Measurements from ENCODE around the gene TMEM269. TPM values are rescaled to one million over a fixed set of nuclear protein-coding genes. Genes with fewer than 3 reads are reported as not detected.
"Not testable (repeated sequence)": the region's sequence is repeated elsewhere in the genome, so short reads cannot be mapped to it uniquely, and the experiment has no call there.

The TMEM269 gene
- total RNA-seq, 1 donor from 2014 or later: 0.08 TPM

DNA sequence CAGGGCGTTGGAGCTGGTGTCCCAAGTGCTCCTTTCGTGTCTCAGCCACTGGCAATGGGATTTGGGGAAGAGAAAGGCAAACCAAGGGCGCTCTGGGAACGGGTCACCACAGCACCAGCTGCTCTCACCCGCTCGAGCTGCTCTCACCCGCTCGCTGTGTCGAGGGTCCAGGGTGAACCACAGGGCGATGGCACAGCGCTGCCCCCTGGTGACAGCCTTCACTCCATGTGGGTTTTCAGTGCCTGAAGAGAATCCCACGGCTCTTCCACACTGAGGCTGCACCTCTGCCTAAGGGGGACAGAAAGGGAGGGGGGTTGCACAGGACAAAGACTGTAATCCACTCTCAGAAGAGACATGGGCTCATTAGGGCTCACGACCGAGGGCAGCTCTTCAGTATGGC lies 37.7 kb upstream of the TMEM269 start:
- DNase-seq (ENCODE audit: low spot score): peak; percentile 51
- peak; percentile 74 for ATAC-seq

DNA sequence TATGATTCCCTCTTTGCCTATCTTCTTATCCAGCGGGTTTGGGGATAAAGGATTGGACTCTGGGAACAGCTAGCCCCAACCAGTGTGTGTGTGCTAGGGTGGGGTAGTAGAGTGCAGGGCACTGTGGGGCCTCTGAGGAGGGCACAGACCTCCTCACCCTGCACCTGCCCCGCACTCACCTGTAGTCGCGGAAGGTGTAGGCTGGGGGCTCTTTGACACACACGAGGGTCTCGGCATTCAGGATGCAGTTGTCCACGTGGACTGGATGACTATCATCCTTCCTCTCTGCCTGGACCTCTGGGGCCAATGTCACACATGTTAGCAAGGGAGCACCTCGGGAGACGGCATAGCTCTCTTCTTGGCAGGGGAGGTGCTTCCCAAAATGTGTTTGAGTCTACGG lies 36.8 kb upstream of the TMEM269 start:
- ATAC-seq (no peak), DNase-seq (ENCODE audit: low spot score) (peak; percentile 23)

DNA sequence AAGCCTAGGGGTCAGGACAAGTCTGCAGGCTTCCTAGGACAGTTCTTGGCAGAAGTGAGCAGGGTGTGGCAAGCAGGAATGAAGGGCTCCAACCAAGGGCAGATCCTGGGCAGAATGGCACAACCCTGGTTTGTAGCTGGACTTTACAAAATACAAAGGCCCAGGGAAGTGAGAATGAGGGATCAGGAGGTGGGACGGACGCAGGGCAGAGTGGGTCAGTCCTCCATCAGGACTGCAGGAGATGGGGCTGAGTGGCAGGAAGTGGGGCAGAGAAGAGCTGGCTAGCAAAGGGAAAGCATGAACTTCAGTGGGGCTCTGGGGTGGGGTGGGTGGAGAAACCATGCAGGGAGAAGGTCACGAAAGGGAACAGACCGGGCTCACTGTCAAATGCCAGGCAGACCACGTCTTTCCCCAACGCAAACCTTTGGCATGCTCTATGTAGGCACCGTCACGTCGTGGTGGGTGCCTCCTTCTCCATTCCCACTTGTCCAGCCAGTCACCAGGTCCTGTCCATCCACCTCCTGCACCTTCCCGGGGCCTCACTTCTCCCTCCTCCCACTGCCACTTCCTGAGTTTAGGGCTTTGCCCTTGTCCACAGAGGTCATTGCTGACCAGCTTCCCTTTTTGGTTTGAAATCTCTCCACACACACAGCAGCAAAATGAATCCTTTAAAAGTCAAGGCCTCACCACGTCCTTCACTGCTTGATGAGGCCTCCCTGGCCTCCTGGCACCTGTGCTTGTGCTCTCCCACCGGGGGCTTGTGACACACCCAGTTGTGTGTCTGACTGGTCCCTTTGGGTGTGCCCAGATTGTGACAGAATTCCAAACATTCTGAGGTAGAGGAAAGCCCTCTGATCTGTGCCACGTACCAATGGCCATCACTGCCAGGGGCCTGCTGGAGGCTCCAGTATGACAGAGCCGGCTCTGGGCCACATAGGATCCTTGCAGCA lies 36.1 kb upstream of the TMEM269 start:
- DNase-seq (ENCODE audit: low spot score) (peak; percentile 42), ATAC-seq (peak; percentile 29)

DNA sequence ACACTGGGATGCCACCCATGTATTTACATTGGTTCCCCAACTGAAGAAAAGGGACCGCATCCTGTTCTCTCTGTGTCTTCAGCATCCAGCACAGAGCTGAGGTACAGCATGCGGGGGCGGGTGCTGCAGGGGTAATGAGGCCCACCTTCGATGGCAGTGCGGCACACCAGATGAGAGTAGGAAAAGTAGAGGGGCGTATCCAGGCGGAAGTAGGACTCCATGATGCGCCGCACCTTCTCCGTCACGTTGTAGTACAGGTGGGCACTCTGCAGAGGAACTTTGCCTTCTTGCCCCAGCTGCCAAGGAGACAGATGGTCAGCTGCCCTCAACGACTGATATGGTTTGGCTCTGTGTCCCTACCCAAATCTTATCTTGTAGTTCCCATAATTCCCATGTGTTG lies 34.8 kb upstream of the TMEM269 start:
- ATAC-seq (no peak), DNase-seq (ENCODE audit: low spot score) (peak; percentile 28)

DNA sequence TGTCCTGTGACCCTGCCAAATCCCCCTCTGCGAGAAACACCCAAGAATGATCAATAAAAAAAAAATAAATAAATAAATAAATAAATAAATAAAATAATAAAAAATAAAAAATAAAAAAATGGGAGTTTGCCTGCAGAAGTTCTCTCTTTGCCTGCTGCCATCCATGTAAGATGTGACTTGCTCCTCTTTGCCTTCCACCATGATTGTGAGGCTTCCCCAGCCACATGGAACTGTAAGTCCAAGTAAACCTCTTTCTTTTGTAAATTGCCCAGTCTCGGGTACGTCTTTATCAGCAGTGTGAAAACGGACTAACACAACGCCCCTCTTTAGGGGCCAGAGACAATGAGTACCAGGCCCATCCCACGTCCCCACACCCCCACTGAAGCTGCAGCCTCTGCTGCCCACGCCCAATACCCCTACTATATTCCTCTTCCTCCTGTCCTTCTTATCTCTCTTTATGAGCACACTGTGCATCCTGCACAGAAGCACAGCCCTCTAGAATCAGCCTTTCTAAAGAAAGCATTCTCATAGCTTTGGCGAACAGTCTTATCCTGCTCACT lies 33.2 kb upstream of the TMEM269 start:
- ATAC-seq: not testable (repeated sequence)
- DNase-seq (ENCODE audit: low spot score): peak; percentile 15

DNA sequence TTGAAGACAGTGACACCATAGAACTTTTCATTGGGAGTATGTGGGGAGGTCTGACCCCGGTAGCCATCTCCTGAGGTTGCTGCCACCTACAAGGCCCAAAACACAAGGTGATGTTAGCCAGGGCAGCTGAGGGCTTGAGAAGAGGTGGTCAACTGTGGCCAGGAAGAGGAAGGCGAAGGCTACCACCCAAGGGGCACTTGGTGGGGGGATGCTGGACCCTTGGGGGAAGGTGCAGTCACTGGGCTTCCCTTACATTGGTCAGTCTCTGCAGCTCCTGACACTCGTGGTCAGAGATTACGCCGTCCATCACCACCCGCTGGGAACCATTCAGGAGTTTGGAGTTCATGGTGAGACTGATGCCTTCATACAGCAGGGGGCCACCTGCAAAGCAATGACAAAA lies 32.5 kb upstream of the TMEM269 start:
- DNase-seq (ENCODE audit: low spot score) (no peak), ATAC-seq (no peak)

DNA sequence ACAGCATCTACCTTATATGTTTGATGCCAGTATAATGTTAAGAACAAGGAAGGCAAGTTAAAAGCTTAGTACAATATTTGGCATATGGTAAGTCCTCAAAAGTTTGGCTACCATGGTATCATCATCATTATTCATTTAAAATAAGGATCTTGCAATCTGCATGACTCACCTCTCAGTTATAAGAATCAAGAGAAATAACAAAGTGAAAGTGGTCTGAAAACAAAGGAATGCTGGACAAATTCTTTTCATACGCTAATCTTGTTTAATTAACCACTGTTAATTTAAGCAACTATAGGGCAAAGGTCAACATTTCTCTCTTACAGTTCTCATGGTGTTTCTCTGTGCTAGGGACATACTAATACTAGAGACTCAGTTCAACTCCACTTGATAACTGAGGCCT lies 31.7 kb upstream of the TMEM269 start:
- DNase-seq (ENCODE audit: low spot score): no peak
- no peak for ATAC-seq

DNA sequence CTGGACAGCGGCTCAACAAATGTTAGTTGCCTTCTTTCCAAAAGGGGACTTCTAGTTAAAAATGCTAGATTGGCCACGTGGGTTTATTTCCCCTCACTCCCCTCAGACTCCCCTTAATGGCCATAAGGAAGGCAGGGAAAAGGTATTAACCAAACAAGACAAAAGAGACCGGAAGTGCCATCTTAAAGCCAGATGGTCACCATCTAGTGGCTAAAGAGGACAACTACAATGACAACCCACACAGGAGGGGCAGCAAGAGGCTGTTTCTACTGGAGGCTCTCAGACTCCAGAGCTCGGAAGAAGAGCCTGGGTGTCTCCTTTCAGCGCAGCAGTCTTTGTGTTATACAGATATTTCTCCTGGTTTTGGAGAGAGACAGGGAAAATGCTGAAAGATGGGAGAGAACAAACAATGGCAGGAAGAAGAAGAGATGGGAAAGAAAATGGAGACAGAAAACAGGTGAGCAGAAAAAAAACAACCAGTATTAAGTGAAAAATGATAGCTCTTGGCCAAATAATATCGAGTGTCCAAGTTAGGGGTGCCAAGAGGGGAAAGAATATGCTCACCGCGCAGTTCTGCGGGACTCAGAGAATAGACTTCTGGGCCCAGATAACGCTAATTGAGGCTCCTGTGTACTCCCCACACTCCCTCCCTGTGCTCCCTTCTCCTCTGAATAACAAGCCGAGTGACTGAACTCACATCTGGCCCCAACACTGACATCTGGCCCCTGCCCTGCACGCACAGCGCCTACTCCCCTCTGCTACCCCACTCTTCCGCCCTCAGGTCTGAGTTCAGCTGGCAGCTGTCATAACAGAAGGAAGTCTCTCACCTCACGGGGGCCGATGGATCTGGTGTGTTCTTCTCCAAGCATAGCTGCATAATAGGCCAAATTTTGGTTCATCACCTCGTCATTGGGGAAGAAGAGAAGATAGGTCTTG lies 27.6 kb upstream of the TMEM269 start:
- DNase-seq (ENCODE audit: low spot score) (peak; percentile 29), ATAC-seq (peak; percentile 94)

DNA sequence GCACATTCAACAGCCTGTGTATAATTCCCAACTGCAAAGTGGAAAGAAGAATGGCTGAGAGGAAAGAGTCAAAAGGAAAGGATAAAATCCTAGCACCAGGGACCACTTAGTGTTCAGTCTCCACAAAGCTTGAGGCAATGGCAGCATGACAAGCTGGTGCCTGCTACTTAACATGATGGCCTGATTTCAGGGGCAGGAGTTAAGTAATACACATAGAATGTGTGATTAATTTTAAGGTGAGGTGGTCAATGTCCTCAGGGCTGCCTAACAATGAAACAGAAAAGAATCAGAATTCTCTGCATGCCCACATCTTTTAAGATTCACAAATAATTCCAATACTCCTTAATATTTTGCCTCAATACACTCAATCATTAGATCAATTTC lies 26.9 kb upstream of the TMEM269 start:
- no peak for DNase-seq (ENCODE audit: low spot score)
- no peak for ATAC-seq

DNA sequence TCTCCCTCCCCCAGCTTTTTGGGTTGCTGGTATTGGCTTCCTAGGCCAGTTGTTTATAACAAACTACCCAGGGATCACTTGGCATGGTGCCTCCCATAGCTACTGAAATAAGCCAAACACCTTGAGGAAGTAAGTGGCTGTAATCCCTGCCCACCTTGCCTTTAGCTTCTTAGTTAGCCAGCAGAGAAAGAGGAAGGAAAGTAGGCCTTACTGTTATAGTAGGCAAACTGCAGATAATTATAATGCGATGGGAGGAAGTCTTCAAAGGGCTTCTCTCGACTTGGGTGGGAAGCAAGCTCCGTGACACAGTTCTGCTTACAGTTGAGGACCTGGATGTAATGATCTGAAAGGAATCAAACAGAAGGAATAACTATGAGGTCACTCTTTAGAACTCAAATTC lies 26.1 kb upstream of the TMEM269 start:
- DNase-seq (ENCODE audit: low spot score) (no peak), ATAC-seq (no peak)

DNA sequence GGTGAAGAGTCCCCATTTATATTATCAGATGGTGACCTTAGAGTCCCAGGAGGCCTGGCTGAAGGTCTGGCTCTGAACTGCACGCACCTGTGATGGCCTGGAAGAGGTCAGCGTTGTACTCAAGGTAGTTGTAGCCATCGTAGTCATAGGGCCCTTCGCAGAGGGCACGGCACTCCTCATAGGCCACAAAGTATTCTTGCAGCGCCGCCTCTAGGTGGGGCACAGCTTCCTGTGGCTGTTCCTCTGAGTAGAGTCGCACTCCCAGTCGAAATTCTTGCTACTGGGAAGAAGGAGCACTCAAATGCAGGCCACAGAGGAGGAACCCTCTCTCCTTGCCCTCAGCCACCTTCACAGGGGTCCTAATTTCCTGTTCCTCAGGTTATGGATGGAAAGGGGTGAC lies 25.7 kb upstream of the TMEM269 start:
- DNase-seq (ENCODE audit: low spot score) (peak; percentile 32), ATAC-seq (no peak)

DNA sequence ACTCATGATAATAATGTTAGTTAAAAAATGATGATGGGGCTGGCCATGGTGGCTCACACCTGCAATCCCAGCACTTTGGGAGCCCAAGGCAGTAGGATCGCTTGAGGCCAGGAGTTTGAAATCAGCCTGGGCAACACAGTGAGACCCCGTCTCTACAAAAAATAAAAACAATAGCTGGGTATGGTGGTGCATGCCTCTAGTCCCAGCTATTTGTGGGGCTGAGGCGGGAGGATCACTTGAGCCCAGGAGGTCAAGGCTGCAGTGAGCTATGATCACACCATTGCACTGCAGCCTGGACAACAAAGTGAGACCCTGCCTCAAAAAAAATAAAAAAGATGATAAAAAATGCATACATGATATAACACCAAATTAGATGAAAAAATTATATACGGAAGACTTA lies 23.2 kb upstream of the TMEM269 start:
- ATAC-seq: no peak
- DNase-seq (ENCODE audit: low spot score): no peak

DNA sequence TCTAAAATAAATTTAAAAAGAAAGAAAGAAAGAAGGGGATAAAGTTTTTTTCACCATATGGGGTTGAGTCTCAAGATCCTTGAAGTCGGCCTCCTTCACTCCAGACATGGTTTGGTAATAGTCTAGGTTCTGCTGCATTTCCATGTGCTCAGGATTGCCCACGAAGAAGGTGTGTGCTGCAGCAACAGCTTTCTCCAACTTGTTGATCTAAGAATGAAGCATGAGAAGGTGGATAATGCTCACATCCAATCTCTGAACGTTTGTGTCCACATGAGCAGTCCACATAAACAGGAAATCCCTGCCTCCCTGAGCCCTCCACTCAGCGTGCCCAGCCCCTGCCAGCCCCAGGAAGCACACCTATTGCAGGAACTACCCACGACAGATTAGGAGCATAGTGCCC lies 22.5 kb upstream of the TMEM269 start:
- DNase-seq (ENCODE audit: low spot score) (no peak), ATAC-seq (no peak)

DNA sequence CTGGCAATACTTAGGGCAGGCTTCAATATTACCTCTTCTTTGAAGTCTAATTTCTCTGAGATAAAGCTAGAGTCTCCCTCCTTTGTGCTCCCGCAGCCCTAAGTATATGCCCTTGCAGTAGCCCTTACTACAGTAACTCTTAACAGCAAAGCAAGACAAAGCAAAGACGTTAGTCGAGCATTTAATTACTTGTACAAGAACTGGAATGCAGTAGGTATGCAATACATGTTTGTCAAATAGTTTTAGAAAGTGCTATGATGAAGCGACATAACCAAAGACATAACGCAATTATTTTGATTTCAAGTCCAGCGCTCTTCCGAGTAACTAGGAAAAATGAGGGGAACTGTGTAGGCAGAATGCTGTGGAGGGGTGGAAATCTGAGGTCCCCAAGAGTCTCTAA lies 19.5 kb upstream of the TMEM269 start:
- no peak for DNase-seq (ENCODE audit: low spot score)
- ATAC-seq: no peak

DNA sequence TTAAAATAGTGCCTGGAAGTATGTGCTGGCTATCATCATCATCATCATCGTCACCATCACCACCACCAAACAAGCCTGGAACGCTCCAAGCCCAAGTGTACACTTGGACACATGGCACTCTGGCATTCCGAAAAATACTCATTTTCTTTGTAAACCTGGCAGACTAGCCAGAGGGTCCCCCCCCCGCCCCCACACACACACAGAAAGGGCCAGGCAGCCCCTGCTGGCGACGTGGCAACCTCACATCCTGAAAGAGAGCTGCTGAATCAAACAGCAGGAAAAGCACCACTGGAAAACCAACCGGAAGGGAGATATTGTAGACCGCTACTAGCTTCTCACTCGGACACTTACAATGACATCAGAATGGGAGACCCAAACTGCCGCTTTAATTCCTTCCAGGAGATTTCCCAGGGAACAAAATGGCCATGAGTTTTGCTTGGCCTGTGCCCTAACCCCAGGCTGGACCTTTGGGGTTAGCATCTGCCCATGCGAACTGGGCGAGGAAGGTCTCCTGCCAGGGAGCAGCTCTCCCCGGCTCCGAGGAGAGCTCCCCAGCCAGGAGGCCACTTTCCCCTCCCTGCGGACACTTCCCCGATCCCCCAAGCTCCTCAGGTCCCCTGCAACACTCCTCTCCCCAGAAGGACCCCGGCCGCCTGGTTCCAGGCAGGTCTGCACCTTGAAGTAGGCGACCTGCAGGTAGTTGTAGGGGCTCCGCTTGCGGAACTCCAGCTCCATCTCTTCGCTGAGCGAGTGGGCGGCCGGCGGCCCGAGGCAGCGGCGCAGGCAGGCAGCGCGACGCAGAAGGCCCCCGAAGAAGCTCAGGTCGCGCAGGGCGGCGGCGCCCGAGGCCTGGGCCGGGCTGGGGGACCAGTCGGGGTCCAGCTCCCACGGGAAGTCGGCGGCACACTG lies 18.7 kb upstream of the TMEM269 start:
- ATAC-seq: peak; percentile 26

DNA sequence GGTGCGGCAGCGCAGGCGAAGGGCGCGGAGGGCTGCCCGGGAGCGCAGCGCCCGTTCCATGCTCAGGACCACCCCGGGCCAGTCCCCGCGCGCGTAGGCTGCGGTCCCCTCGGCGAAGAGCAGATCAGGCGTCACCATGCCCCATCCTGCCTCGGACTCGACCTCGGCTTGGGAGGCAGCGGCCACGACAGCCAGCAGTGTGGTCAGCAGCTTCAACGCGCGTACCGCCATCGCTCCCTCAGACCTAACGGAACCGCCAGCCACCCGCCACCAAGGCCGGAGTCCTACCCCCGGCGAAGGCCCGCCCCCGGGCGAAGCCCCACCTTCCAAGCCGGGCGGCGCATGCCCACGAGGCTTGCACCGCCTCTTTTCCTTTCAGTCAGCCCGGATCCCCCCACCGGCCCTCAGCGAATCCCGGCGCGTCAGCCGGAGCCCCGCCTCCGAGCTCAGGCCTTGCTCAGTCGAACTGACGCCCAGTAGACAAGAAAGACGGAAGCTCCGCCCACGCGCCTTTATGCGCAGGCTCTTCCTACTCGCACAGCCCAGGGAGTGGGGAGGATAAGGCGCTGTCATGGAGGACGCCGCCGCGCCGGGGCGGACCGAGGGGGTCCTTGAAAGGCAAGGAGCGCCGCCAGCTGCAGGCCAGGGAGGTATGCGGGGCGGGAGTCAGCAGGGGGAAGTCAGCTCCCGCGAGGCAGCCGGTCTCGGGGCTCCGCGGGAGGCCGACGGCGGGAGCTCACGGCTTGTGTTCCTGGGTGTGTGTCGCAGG lies 17.9 kb upstream of the TMEM269 start, which contains the start of the genes C1orf50 and P3H1:
Gene C1orf50 (plus strand): TSS at position 509 of the 769 bp plus-strand sequence. CDS start 63 bp downstream, at position 572.
Gene P3H1 (minus strand): TSS at position 288 of the 769 bp plus-strand sequence. CDS start 57 bp downstream, at position 231.
- DNase-seq (ENCODE audit: low spot score): peak; percentile 100
- peak; percentile 93 for ATAC-seq

More for the DNA sequence above, 18.7 kb upstream of the TMEM269 start:
- DNase-seq (ENCODE audit: low spot score): peak; percentile 44

DNA sequence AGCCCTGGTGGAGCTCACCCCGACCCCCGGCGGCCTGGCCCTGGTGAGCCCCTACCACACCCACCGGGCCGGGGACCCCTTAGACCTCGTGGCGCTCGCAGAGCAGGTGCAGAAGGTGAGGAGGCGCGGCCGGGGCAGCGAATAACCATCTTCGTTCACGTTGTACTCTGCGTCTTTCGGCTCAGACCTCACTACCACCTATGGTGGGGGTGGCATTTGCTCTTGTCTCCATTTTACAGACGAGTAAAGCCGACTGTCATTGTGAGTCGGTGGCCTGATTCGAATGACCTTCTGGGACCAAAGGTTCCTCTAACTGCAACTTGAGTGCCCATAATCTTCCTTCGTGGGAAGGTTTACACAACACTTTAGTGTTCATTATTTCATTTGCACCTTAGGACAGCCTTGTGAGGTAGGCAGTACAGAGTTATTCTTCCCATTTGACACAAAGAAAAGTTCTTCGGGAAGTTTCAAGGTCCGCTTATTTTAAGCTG lies 17.2 kb upstream of the TMEM269 start:
- DNase-seq (ENCODE audit: low spot score) (no peak), ATAC-seq (peak; percentile 27)

DNA sequence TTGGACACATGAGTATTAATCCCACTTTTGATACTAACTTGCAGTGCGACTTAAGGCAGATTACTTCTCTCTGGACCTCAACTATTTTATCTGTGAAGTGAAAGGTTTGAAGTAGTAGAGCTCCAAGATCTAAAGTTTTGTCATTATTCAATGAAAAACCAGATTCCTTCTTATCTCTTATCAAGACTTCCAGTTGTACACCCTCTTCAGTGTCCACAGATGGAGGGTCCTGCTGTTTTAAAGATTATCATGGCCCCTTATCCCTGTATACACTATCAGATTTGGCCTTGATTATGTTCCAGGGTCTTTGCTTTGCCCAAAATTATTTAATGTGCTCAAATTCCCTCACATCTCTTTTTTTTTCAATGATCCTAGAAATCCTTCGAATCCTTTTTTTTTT lies 16.6 kb upstream of the TMEM269 start:
- DNase-seq (ENCODE audit: low spot score) (no peak), ATAC-seq (no peak)

DNA sequence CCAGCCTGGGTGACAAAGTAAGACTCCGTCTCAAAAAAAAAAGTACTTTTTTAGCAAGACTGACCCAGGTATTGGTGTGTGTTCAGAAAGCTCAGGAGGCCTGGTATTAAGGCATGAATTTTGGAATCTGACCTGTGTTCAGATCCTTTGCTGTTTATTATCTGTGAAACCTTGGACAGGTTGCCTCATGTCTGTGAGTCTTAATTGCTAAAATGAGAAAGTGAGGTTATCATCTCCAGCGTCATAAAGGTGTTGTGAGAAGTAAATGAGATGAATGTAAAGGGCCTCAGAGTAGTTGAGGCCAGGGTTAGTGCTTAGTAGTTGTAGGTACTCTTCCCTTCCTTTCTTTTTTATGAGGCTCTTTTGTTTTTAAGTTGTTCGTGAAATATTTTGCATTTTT lies 15.0 kb upstream of the TMEM269 start:
- ATAC-seq: no peak

More for the DNA sequence above, 15.0 kb upstream of the TMEM269 start:
- no peak for DNase-seq (ENCODE audit: low spot score)

Data from left lobe of liver (tissue), 2 donors.